HCT116 (cell line): ENCODE data around the gene RPS27L. TPM values are rescaled to one million over a fixed set of nuclear protein-coding genes. Genes with fewer than 3 reads are reported as not detected.

Experiments used
- ATAC-seq: fragments of 200-7000 bp; cut with Tn5 transposase; 2 replicates; pipeline ENCODE4 v1.9.1; 2020; ENCODE audit warnings: mild to moderate bottlenecking, moderate library complexity
- BruUV-seq: library from RNA; stranded (reverse); fragments of 400-500 nt; replicated peaks from 2 replicates; lab custom pipeline; 2021; lab: Mats Ljungman, UMichigan
- CTCF ChIA-PET: fragments of 300-600 bp; sonication (Branson Sonifier 250); formaldehyde crosslinking; loops from one replicate; lab custom pipeline; 2021; ENCODE audit warnings: antibody characterized with exemption; lab: Charles Lee
- POLR2A ChIA-PET: fragments of 300-600, 350-600 bp; sonication (Branson Sonifier 250); formaldehyde crosslinking; loops from one replicate; lab custom pipeline; 2021; ENCODE audit warnings: antibody characterized with exemption; lab: Charles Lee
- RAD21 ChIA-PET, 2 experiments: fragments of 300-600 bp; sonication (Branson Sonifier 250); formaldehyde crosslinking; loops; one replicate each; lab custom pipeline; 2023; ENCODE audit warnings: low total read pairs in 2 of 2; ENCODE audit not compliant: uncharacterized antibody in 2 of 2, unreplicated experiment in 2 of 2, low non-redundant PET in 1 of 2; lab: Charles Lee
- DNase-seq: peaks from one replicate; pipeline ENCODE4 v3.0.0-alpha.2; 2010; ENCODE audit warnings: low read depth, low spot score
- H2AFZ ChIP-seq: fragments of 200-600 bp; shearing (Covaris generic), sonication (generic); 2 replicates; pipeline ENCODE4 v1.6.1; 2017; ENCODE audit warnings: low read depth, mixed run types, mixed read lengths, antibody characterized with exemption, low read length; ENCODE audit not compliant: poor library complexity, severe bottlenecking
- H3K27ac ChIP-seq: 2 replicates; pipeline ENCODE4 v1.5.1; 2012; ENCODE audit warnings: low read depth, low read length
- H3K27me3 ChIP-seq: fragments of 200-600 bp; sonication (generic); 2 replicates; pipeline ENCODE4 v1.6.1; 2016; ENCODE audit warnings: mixed run types, low read length, mixed read lengths; ENCODE audit not compliant: insufficient read depth
- H3K36me3 ChIP-seq, 2 experiments: fragments of 200-500 bp in 1 of 2; fragments of 200-600 bp in 1 of 2; sonication (Bioruptor generic) in 1 of 2; sonication (generic) in 1 of 2; 2 replicates each; pipeline versions ENCODE4 v1.5.1 to v1.6.1; 2014 to 2016; ENCODE audit warnings: low read length in 2 of 2, inconsistent platforms in 1 of 2, mixed read lengths in 1 of 2, mixed run types in 1 of 2; ENCODE audit not compliant: insufficient read depth in 2 of 2, control insufficient read depth in 1 of 2
- H3K4me1 ChIP-seq, 2 experiments: fragments of 200-600 bp in 1 of 2; sonication (generic) in 1 of 2; 2 replicates each; pipeline versions ENCODE4 v1.5.1 to v1.6.1; 2012 to 2017; ENCODE audit warnings: low read length in 2 of 2, inconsistent platforms in 1 of 2, mild to moderate bottlenecking in 1 of 2, mixed read lengths in 1 of 2, mixed run types in 1 of 2, moderate library complexity in 1 of 2; ENCODE audit not compliant: insufficient read depth in 2 of 2, control insufficient read depth in 1 of 2
- H3K4me2 ChIP-seq: fragments of 200-600 bp; sonication (generic); 2 replicates; pipeline ENCODE4 v1.6.1; 2017; ENCODE audit warnings: mixed run types, low read length, mixed read lengths
- H3K4me3 ChIP-seq, 2 experiments: fragments of 200-600 bp in 1 of 2; sonication (generic) in 1 of 2; replicated peaks in 1 of 2; 2 replicates each; pipeline ENCODE4 v1.5.1; 2011 to 2016; ENCODE audit warnings: low read length in 2 of 2, control low read depth in 1 of 2, low read depth in 1 of 2, mild to moderate bottlenecking in 1 of 2, mixed read lengths in 1 of 2, mixed run types in 1 of 2
- H3K79me2 ChIP-seq: fragments of 200-600 bp; sonication (generic); 2 replicates; pipeline ENCODE4 v1.6.1; 2017; ENCODE audit warnings: mild to moderate bottlenecking, mixed run types, low read length, moderate library complexity, mixed read lengths; ENCODE audit not compliant: insufficient read depth
- H3K9ac ChIP-seq: fragments of 200-600 bp; sonication (generic); 2 replicates; pipeline ENCODE4 v1.6.1; 2016; ENCODE audit warnings: low read length, mixed read lengths
- H3K9me2 ChIP-seq: fragments of 200-600 bp; sonication (generic), shearing (Covaris generic); 2 replicates; pipeline ENCODE4 v1.6.1; 2017; ENCODE audit warnings: mixed run types, mild to moderate bottlenecking, moderate library complexity; ENCODE audit not compliant: insufficient read depth
- H3K9me3 ChIP-seq, 2 experiments: fragments of 200-500 bp in 1 of 2; fragments of 200-600 bp in 1 of 2; sonication (Bioruptor generic) in 1 of 2; sonication (generic) in 1 of 2; 2 replicates each; pipeline ENCODE4 v1.6.1; 2014 to 2017; ENCODE audit warnings: low read length in 2 of 2, mixed read lengths in 2 of 2, inconsistent platforms in 1 of 2, low read depth in 1 of 2, mild to moderate bottlenecking in 1 of 2, mixed run types in 1 of 2, moderate library complexity in 1 of 2; ENCODE audit not compliant: control insufficient read depth in 1 of 2, insufficient read depth in 1 of 2
- H4K20me1 ChIP-seq: fragments of 200-600 bp; sonication (generic), shearing (Covaris generic); 2 replicates; pipeline ENCODE4 v1.6.1; 2017; ENCODE audit warnings: mixed run types, mild to moderate bottlenecking, moderate library complexity; ENCODE audit not compliant: insufficient read depth
- ATF3 ChIP-seq: IDR thresholded peaks from 2 replicates; pipeline ENCODE4 v1.6.1; 2012
- CEBPB ChIP-seq: IDR thresholded peaks from 2 replicates; pipeline ENCODE4 v1.6.1; 2012; ENCODE audit warnings: low read depth
- CTCF ChIP-seq, 3 experiments: fragments of 200-600 bp in 1 of 3; sonication (generic) in 1 of 3; IDR thresholded peaks in 2 of 3; conservative IDR thresholded peaks in 1 of 3; 2 replicates each; pipeline ENCODE4 v1.5.1; 2012 to 2017; ENCODE audit warnings: low read depth in 2 of 3, low read length in 2 of 3, antibody characterized with exemption in 1 of 3, borderline replicate concordance in 1 of 3, control low read depth in 1 of 3, mild to moderate bottlenecking in 1 of 3, mixed read lengths in 1 of 3, mixed run types in 1 of 3, moderate library complexity in 1 of 3; ENCODE audit not compliant: insufficient read depth in 1 of 3
- ELF1 ChIP-seq: IDR thresholded peaks from 2 replicates; pipeline ENCODE4 v1.6.1; 2012; ENCODE audit warnings: low read depth, borderline replicate concordance
- EZH2 ChIP-seq: fragments of 200-600 bp; sonication (generic); IDR thresholded peaks from 2 replicates; pipeline ENCODE4 v1.6.1; 2017; ENCODE audit warnings: antibody characterized with exemption, mixed run types
- POLR2A ChIP-seq: IDR thresholded peaks from 2 replicates; pipeline ENCODE4 v1.7.0; 2011; ENCODE audit warnings: borderline replicate concordance; ENCODE audit not compliant: insufficient read depth, insufficient read length; ENCODE audit errors: extremely low read depth
- RAD21 ChIP-seq: IDR thresholded peaks from 2 replicates; pipeline ENCODE4 v1.6.1; 2012; ENCODE audit warnings: low read depth, mild to moderate bottlenecking
- REST ChIP-seq: IDR thresholded peaks from 2 replicates; pipeline ENCODE4 v1.6.1; 2012; ENCODE audit warnings: low read depth
- SP1 ChIP-seq: IDR thresholded peaks from 2 replicates; pipeline ENCODE4 v1.6.1; 2012; ENCODE audit warnings: low read depth
- YY1 ChIP-seq: IDR thresholded peaks from 2 replicates; pipeline ENCODE4 v1.6.1; 2011; ENCODE audit warnings: low read length, low read depth, moderate library complexity, mild to moderate bottlenecking; ENCODE audit not compliant: insufficient replicate concordance; ENCODE audit errors: extremely low read depth
- ZBTB33 ChIP-seq: IDR thresholded peaks from 2 replicates; pipeline ENCODE4 v1.6.1; 2011; ENCODE audit warnings: mild to moderate bottlenecking, low read length, moderate library complexity; ENCODE audit not compliant: insufficient replicate concordance; ENCODE audit errors: extremely low read depth
- ZNF274 ChIP-seq: fragments of 200-500 bp; sonication (Bioruptor generic); IDR thresholded peaks from 2 replicates; pipeline ENCODE4 v1.6.1; 2014; ENCODE audit warnings: mild to moderate bottlenecking, low read depth, low read length, inconsistent platforms
- intact Hi-C: fragments of 100-400 bp; cut with micrococcal nuclease; formaldehyde crosslinking; loops from 2 replicates; pipeline ENCODE4 v1.10.0; 2022
- total RNA-seq: library from RNA; stranded (reverse); gene quantifications from one replicate; pipeline ENCODE4 v1.2.1, GENCODE V29; 2021; ENCODE audit not compliant: unreplicated experiment

RPS27L gene
- total RNA-seq, 1 experiment from 2014 or later = 139 TPM

- TF ChIP-seq REST (no peak), CEBPB (no peak), ELF1 (no peak), YY1 (no peak)
These were observed 5.6 kb downstream of the RPS27L start (continued) for GRCh38 chr15:63151665-63152064.

DNA sequence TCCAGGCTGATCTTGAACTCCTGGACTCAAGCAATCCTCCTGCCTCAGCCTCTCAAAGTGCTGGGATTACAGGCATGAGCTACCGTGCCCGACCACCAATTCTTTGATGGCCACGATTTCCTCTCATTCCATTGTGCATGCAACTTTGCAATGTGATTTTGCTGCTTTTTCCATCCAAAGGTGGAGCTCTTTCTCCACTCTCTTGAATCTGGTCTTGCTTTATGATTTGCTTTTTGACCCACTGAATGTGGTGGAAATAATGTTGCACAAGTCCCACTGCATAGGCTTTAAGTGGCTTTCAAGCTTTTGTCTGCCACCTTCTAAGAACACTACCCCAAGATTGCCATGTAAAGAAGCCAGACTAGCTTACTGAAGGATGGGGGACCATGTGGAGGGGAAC, 10.6 kb downstream of the RPS27L start:
- H3K36me3 ChIP-seq = peaks cover 0 to under 1% of the 10 kb centered on the region in 2 experiments; a peak in 1 of 4 replicates
- POLR2A ChIA-PET = interaction anchor here (0.8 to 1.0 kb wide), 2 partner anchors 8 to 13 kb away, joined by 3 read pairs; no protein-coding TSS in a partner anchor
- H3K27me3 ChIP-seq = no peaks in the 10 kb centered on the region
- no TSS peak for BruUV-seq
- no peak overlapping the region for H3K4me3 ChIP-seq
- no peaks in the 10 kb centered on the region for H3K4me1 ChIP-seq
- no peaks in the 10 kb centered on the region for H3K9me2 ChIP-seq
- ATAC-seq (no peak), DNase-seq (no peak)
- no peak overlapping the region for H3K27ac ChIP-seq
- CTCF ChIA-PET = no interaction called here
- RAD21 ChIA-PET = no interaction called here
- no peaks in the 10 kb centered on the region for H3K9me3 ChIP-seq
- no peaks in the 10 kb centered on the region for H3K79me2 ChIP-seq
- no peak overlapping the region for H2AFZ ChIP-seq
- no peaks in the 10 kb centered on the region for H4K20me1 ChIP-seq
- H3K9ac ChIP-seq = no peak overlapping the region
- intact Hi-C loops = no loop called here
- no peak overlapping the region for H3K4me2 ChIP-seq
- TF ChIP-seq YY1 (no peak), ZBTB33 (no peak), SP1 (no peak), ZNF274 (no peak), ELF1 (no peak), POLR2A (no peak), CTCF (IDR thresholded peaks at IDR 0.05 in 2 of 3, conservative IDR thresholded peaks at IDR 0.05 in 1 of 3; ENCODE audit: borderline replicate concordance in 1 of 3, insufficient read depth in 1 of 3, low read depth in 2 of 3, low read length in 2 of 3) (no peak), REST (no peak), ATF3 (no peak), EZH2 (no peak), RAD21 (no peak)
